GM12878 (cell line): ENCODE results near the gene RPS6KC1. TPM values are rescaled to one million over a fixed set of nuclear protein-coding genes. Genes with fewer than 3 reads are reported as not detected.

ENCODE experiments used
- ATAC-seq: fragments of 200-7000 bp; cut with Tn5 transposase; 3 replicates; pipeline ENCODE4 v1.9.1; 2020; ENCODE audit warnings: mild to moderate bottlenecking, moderate library complexity
- BruUV-seq: library from RNA; stranded (reverse); fragments of 400-500 nt; replicated peaks from 2 replicates; lab custom pipeline; 2021; lab: Mats Ljungman, UMichigan
- CTCF ChIA-PET: fragments of 300-600 bp; sonication (Branson Sonifier 250); formaldehyde crosslinking; extraction: SDS; loops from one replicate; lab custom pipeline; 2021; ENCODE audit warnings: inconsistent platforms; lab: Yijun Ruan, JAX
- POLR2A ChIA-PET: fragments of 350-600 bp; formaldehyde crosslinking; extraction: SDS; loops from one replicate; lab custom pipeline; 2021; ENCODE audit warnings: inconsistent platforms; lab: Charles Lee
- RAD21 ChIA-PET: fragments of 300-600 bp; sonication (Branson Sonifier 250); formaldehyde crosslinking; loops from one replicate; lab custom pipeline; 2023; ENCODE audit warnings: antibody characterized with exemption; ENCODE audit not compliant: unreplicated experiment; lab: Charles Lee
- SMC1A ChIA-PET: fragments of 300-600 bp; sonication (Branson Sonifier 250); formaldehyde crosslinking; loops from one replicate; lab custom pipeline; 2023; ENCODE audit not compliant: unreplicated experiment, uncharacterized antibody; lab: Charles Lee
- DNase-seq: peaks from one replicate; pipeline ENCODE4 v3.0.0-alpha.2; 2011; ENCODE audit warnings: low read depth, low spot score
- FAIRE-seq: peaks from 3 replicates; lab custom pipeline; 2011; peaks lifted over from hg19 to GRCh38; lab: Jason Lieb, UNC
- H2AFZ ChIP-seq: 2 replicates; pipeline ENCODE4 v1.6.0; 2011; ENCODE audit warnings: low read depth, low read length, control low read depth; ENCODE audit not compliant: control insufficient read depth
- H3K27ac ChIP-seq: 2 replicates; pipeline ENCODE4 v1.5.1; 2011; ENCODE audit warnings: control low read depth; ENCODE audit not compliant: control insufficient read depth, insufficient read depth
- H3K27me3 ChIP-seq, 2 experiments: replicated peaks in 1 of 2; 2 replicates each; pipeline versions ENCODE4 v1.6.0 to v1.6.1; 2011; ENCODE audit warnings: low read length in 1 of 2; ENCODE audit not compliant: control insufficient read depth in 2 of 2, insufficient read depth in 2 of 2
- H3K36me3 ChIP-seq, 2 experiments: 2 replicates each; pipeline ENCODE4 v1.5.1; 2011; ENCODE audit warnings: low read length in 1 of 2; ENCODE audit not compliant: control insufficient read depth in 2 of 2, insufficient read depth in 2 of 2
- H3K4me1 ChIP-seq: 2 replicates; pipeline ENCODE4 v1.6.1; 2011; ENCODE audit warnings: mild to moderate bottlenecking, low read length, moderate library complexity, mixed read lengths; ENCODE audit not compliant: control insufficient read depth, insufficient read depth
- H3K4me2 ChIP-seq: 2 replicates; pipeline ENCODE4 v1.6.0; 2011; ENCODE audit warnings: control low read depth; ENCODE audit not compliant: control insufficient read depth, insufficient read depth
- H3K4me3 ChIP-seq: fragments of 200-600 bp; sonication (generic); 2 replicates; pipeline ENCODE4 v1.5.1; 2016
- H3K79me2 ChIP-seq: 2 replicates; pipeline ENCODE4 v1.6.0; 2011; ENCODE audit warnings: low read length; ENCODE audit not compliant: control insufficient read depth, insufficient read depth
- H3K9ac ChIP-seq: 2 replicates; pipeline ENCODE4 v1.8.0; 2011; ENCODE audit warnings: low read length, control low read depth, mixed read lengths; ENCODE audit not compliant: control insufficient read depth, insufficient read depth
- H3K9me3 ChIP-seq: replicated peaks from 3 replicates; pipeline ENCODE4 v1.5.1; 2011; ENCODE audit warnings: mild to moderate bottlenecking, low read length; ENCODE audit not compliant: control insufficient read depth, insufficient read depth
- H4K20me1 ChIP-seq: 2 replicates; pipeline ENCODE4 v1.6.0; 2011; ENCODE audit not compliant: control insufficient read depth, insufficient read depth
- ATF7 ChIP-seq: fragments of 450-650 bp; IDR thresholded peaks from 2 replicates; pipeline ENCODE4 v1.6.1; 2016; ENCODE audit warnings: low read depth, mild to moderate bottlenecking
- E2F8 ChIP-seq: fragments of 450-650 bp; IDR thresholded peaks from 2 replicates; pipeline ENCODE4 v1.6.1; 2018; ENCODE audit warnings: mild to moderate bottlenecking, low read depth, moderate library complexity; ENCODE audit not compliant: partially characterized antibody
- ETV6 ChIP-seq, 2 experiments: fragments of 450-650 bp in 1 of 2; IDR thresholded peaks in 1 of 2; conservative IDR thresholded peaks in 1 of 2; 2 replicates each; pipeline ENCODE4 v1.6.1; 2014; ENCODE audit warnings: antibody characterized with exemption in 1 of 2, borderline replicate concordance in 1 of 2, low read depth in 1 of 2, mild to moderate bottlenecking in 1 of 2, moderate library complexity in 1 of 2
- FOXK2 ChIP-seq: fragments of 450-650 bp; IDR thresholded peaks from 2 replicates; pipeline ENCODE4 v1.6.1; 2017; ENCODE audit warnings: mild to moderate bottlenecking, moderate library complexity
- KLF5 ChIP-seq: fragments of 450-650 bp; IDR thresholded peaks from 2 replicates; pipeline ENCODE4 v1.6.1; 2014; ENCODE audit warnings: mild to moderate bottlenecking; ENCODE audit not compliant: partially characterized antibody
- MTA2 ChIP-seq: fragments of 450-650 bp; IDR thresholded peaks from 2 replicates; pipeline ENCODE4 v1.6.1; 2016; ENCODE audit warnings: low read depth, mild to moderate bottlenecking, moderate library complexity
- MYB ChIP-seq: fragments of 150-350 bp; IDR thresholded peaks from 2 replicates; pipeline ENCODE4 v1.6.1; 2014; ENCODE audit warnings: mild to moderate bottlenecking, low read depth, low read length, borderline replicate concordance
- NR2C2 ChIP-seq: IDR thresholded peaks from 2 replicates; pipeline ENCODE4 v1.6.1; 2011; ENCODE audit warnings: borderline replicate concordance, low read depth; ENCODE audit not compliant: control insufficient read depth, insufficient read length
- PRDM15 ChIP-seq: fragments of 450-650 bp; formaldehyde crosslinking; IDR thresholded peaks from 2 replicates; pipeline ENCODE4 v1.4.0; 2020; ENCODE audit warnings: mild to moderate bottlenecking, moderate library complexity
- RBBP5 ChIP-seq: fragments of 200-600 bp; sonication (generic); conservative IDR thresholded peaks from 2 replicates; pipeline ENCODE4 v1.6.1; 2016
- RCOR1 ChIP-seq: conservative IDR thresholded peaks from 2 replicates; pipeline ENCODE4 v1.6.1; 2012; ENCODE audit warnings: low read depth, low read length, improper control_type of control experiment
- RFX5 ChIP-seq: IDR thresholded peaks from 2 replicates; pipeline ENCODE4 v1.6.1; 2011; ENCODE audit warnings: low read depth, low read length, improper control_type of control experiment
- TARDBP ChIP-seq: IDR thresholded peaks from 2 replicates; pipeline ENCODE4 v1.6.1; 2016; ENCODE audit warnings: borderline replicate concordance
- TCF7 ChIP-seq: IDR thresholded peaks from 2 replicates; pipeline ENCODE4 v1.6.1; 2014; ENCODE audit warnings: antibody characterized with exemption, borderline replicate concordance
- ZNF622 ChIP-seq: fragments of 450-650 bp; IDR thresholded peaks from 2 replicates; pipeline ENCODE4 v1.6.1; 2017; ENCODE audit warnings: mild to moderate bottlenecking, inconsistent platforms
- in situ Hi-C: fragments of 300-500 bp; cut with MboI; formaldehyde crosslinking; loops from 9 replicates; pipeline ENCODE4 v1.14.3; 2018; ENCODE audit warnings: mixed read lengths
- intact Hi-C: fragments of 100-400 bp; cut with micrococcal nuclease; formaldehyde crosslinking; loops from one replicate; pipeline ENCODE4 v1.14.2; 2022; ENCODE audit not compliant: unreplicated experiment
- polyA plus RNA-seq, 11 experiments: library from polyadenylated mRNA; depleted of rRNA in 4 of 11; unstranded in 6 of 11; stranded (reverse) in 5 of 11; fragments of >200 nt; fragmentation: Nextera tagmentation in 4 of 11; fragmentation: Illumina TruSeq in 1 of 11; extraction: Ambion mirVana in 4 of 11; extraction: Trizol in 1 of 11; gene quantifications; 1 replicate in 1 of 11; 2 replicates in 10 of 11; pipeline versions ENCODE4 v1.2.1 to v1.2.3, GENCODE V29; 2011 to 2016; ENCODE audit warnings: inconsistent platforms in 2 of 11, missing spikeins in 2 of 11, low read depth in 1 of 11
- total RNA-seq, 4 experiments: library from RNA; depleted of rRNA in 3 of 4; stranded (reverse); fragments of >200 nt in 3 of 4; fragmentation: Illumina TruSeq in 1 of 4; extraction: Trizol in 1 of 4; gene quantifications; 2 replicates each; pipeline versions ENCODE4 v1.2.1 to v1.2.3, GENCODE V29; 2013 to 2021
- TF ChIP-seq, protein P1 (sequence below): fragments of 450-650 bp; IDR thresholded peaks from 2 replicates; pipeline ENCODE4 v1.6.1; 2016; ENCODE audit warnings: mild to moderate bottlenecking
- TF ChIP-seq, protein P2 (sequence below): fragments of 450-650 bp; IDR thresholded peaks from 2 replicates; pipeline ENCODE4 v1.6.1; 2017; ENCODE audit warnings: borderline replicate concordance

Gene RPS6KC1
- total and polyA plus RNA-seq, 10 of the 15 experiments (the other 5 are each of a cell fraction or from before 2014, with no cell fraction given), result 2.9 to 17.3 (median 12.2) TPM

- Histone ChIP-seq H4K20me1 (no peaks in the 10 kb centered on the region), H3K27me3 (no peaks in the 10 kb centered on the region), H3K4me1 (no peaks in the 10 kb centered on the region), H2AFZ (no peak overlapping the region), H3K27ac (no peak overlapping the region), H3K36me3 (no peaks in the 10 kb centered on the region; a peak in 1 of 4 replicates), H3K9me3 (no peaks in the 10 kb centered on the region), H3K79me2 (no peaks in the 10 kb centered on the region), H3K4me3 (no peak overlapping the region), H3K9ac (no peak overlapping the region), H3K4me2 (no peak overlapping the region)
- RAD21 ChIA-PET, result no interaction called here
- DNase-seq, result no peak
- no TSS peak for BruUV-seq
- SMC1A ChIA-PET, result no interaction called here
- CTCF ChIA-PET, result interaction anchor here (1.5 kb wide), 1 partner anchor 34 kb away, joined by 3 read pairs; no protein-coding TSS in a partner anchor
- in situ Hi-C loops, result no loop called here
- intact Hi-C loops, result no loop called here
- no peak for FAIRE-seq
- TF ChIP-seq PRDM15 (no peak), KLF5 (no peak), NR2C2 (no peak), RCOR1 (no peak), MTA2 (no peak), ATF7 (no peak), TCF7 (no peak), TARDBP (no peak), FOXK2 (no peak), RFX5 (no peak), E2F8 (no peak), MYB (no peak), ETV6 (conservative IDR thresholded peaks at IDR 0.05 in 1 of 2, IDR thresholded peaks at IDR 0.05 in 1 of 2; ENCODE audit: borderline replicate concordance in 1 of 2, low read depth in 1 of 2) (no peak), RBBP5 (no peak), ZNF622 (no peak)
- TF ChIP-seq, protein P1, sequence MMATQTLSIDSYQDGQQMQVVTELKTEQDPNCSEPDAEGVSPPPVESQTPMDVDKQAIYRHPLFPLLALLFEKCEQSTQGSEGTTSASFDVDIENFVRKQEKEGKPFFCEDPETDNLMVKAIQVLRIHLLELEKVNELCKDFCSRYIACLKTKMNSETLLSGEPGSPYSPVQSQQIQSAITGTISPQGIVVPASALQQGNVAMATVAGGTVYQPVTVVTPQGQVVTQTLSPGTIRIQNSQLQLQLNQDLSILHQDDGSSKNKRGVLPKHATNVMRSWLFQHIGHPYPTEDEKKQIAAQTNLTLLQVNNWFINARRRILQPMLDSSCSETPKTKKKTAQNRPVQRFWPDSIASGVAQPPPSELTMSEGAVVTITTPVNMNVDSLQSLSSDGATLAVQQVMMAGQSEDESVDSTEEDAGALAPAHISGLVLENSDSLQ, result no peak
- TF ChIP-seq, protein P2, sequence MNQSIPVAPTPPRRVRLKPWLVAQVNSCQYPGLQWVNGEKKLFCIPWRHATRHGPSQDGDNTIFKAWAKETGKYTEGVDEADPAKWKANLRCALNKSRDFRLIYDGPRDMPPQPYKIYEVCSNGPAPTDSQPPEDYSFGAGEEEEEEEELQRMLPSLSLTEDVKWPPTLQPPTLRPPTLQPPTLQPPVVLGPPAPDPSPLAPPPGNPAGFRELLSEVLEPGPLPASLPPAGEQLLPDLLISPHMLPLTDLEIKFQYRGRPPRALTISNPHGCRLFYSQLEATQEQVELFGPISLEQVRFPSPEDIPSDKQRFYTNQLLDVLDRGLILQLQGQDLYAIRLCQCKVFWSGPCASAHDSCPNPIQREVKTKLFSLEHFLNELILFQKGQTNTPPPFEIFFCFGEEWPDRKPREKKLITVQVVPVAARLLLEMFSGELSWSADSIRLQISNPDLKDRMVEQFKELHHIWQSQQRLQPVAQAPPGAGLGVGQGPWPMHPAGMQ, result no peak
- ATAC-seq, result no peak
- POLR2A ChIA-PET, result no interaction called here
Measured at GRCh38 chr1:213274140-213274539, 223.1 kb downstream of the RPS6KC1 start.
